NCI-H2227 treated with DMSO at 0.1 percent for 48 hours (cell line): ENCODE measurements around the gene PEX10.

Experiments
- DNase-seq: peaks from one replicate; lab custom pipeline; 2025; lab: John Stamatoyannopoulos, UW

Gene PEX10

GRCh38 chr1:2375246-2375922 is 37.0 kb downstream of the PEX10 start:
- no peak for DNase-seq

GRCh38 chr1:2374252-2375155 is 37.9 kb downstream of the PEX10 start:
- no peak for DNase-seq

- no peak for DNase-seq
Observed at GRCh38 chr1:2373551-2374251, 38.7 kb downstream of the PEX10 start.

GRCh38 chr1:2372551-2373490 is 39.5 kb downstream of the PEX10 start:
- no peak for DNase-seq

GRCh38 chr1:2368053-2368744 is 44.2 kb downstream of the PEX10 start:
- no peak for DNase-seq

GRCh38 chr1:2363847-2364513 is 48.4 kb downstream of the PEX10 start:
- DNase-seq: no peak

- DNase-seq: no peak
Observed at GRCh38 chr1:2360588-2361364, 51.6 kb downstream of the PEX10 start.

GRCh38 chr1:2358651-2359640 is 53.4 kb downstream of the PEX10 start:
- DNase-seq: no peak

GRCh38 chr1:2358072-2358471 is 54.3 kb downstream of the PEX10 start:
- no peak for DNase-seq

- DNase-seq: no peak
Observed at GRCh38 chr1:2356911-2357845, 55.2 kb downstream of the PEX10 start.

GRCh38 chr1:2356401-2356800 is 56.0 kb downstream of the PEX10 start:
- no peak for DNase-seq

GRCh38 chr1:2355373-2356261 is 56.7 kb downstream of the PEX10 start:
- no peak for DNase-seq

GRCh38 chr1:2354511-2355372 is 57.6 kb downstream of the PEX10 start:
- no peak for DNase-seq
